ENCODE results near the gene NUF2.

- TF ChIP-seq CTCF (IDR thresholded peaks at IDR 0.05) (no peak), POLR2A (IDR thresholded peaks at IDR 0.05) (no peak), POLR2AphosphoS5 (IDR thresholded peaks at IDR 0.05; ENCODE audit: insufficient read depth in 1 of 2, low read depth in 1 of 2) (no peak)
Observed at GRCh38 chr1:163372576-163372975, 50.8 kb downstream of the NUF2 start.
